GM19463 (cell line): ENCODE results near the gene LDLRAD4.

Source experiments
- ATAC-seq: cut with Tn5 transposase; IDR thresholded peaks from one replicate; pipeline ENCODE4 v1.9.1; 2021; ENCODE audit warnings: mild to moderate bottlenecking, moderate library complexity; ENCODE audit not compliant: unreplicated experiment

The LDLRAD4 gene

GRCh38 chr18:13380691-13381070 is 162.1 kb downstream of the LDLRAD4 start:
- ATAC-seq, result no peak

GRCh38 chr18:13381331-13381730 is 162.8 kb downstream of the LDLRAD4 start:
- ATAC-seq, result no peak

- peak; percentile 66 for ATAC-seq
These were observed 163.4 kb downstream of the LDLRAD4 start for GRCh38 chr18:13381944-13382365.

- ATAC-seq, result peak; percentile 14
These were observed 163.9 kb downstream of the LDLRAD4 start for GRCh38 chr18:13382366-13382953.

- no peak for ATAC-seq
These were observed 164.6 kb downstream of the LDLRAD4 start for GRCh38 chr18:13382954-13383827.

GRCh38 chr18:13386891-13387801 is 168.6 kb downstream of the LDLRAD4 start:
- no peak for ATAC-seq

- no peak for ATAC-seq
These were observed 169.4 kb downstream of the LDLRAD4 start for GRCh38 chr18:13387855-13388548.

GRCh38 chr18:13388586-13389490 is 170.3 kb downstream of the LDLRAD4 start:
- ATAC-seq, result no peak

- ATAC-seq, result no peak
These were observed 171.1 kb downstream of the LDLRAD4 start for GRCh38 chr18:13389491-13390131.

- no peak for ATAC-seq
These were observed 171.6 kb downstream of the LDLRAD4 start for GRCh38 chr18:13390196-13390595.

- no peak for ATAC-seq
These were observed 172.2 kb downstream of the LDLRAD4 start for GRCh38 chr18:13390711-13391110.

- no peak for ATAC-seq
These were observed 173.6 kb downstream of the LDLRAD4 start for GRCh38 chr18:13392029-13392750.

- no peak for ATAC-seq
These were observed 174.3 kb downstream of the LDLRAD4 start for GRCh38 chr18:13392899-13393298.

- ATAC-seq, result no peak
These were observed 174.8 kb downstream of the LDLRAD4 start for GRCh38 chr18:13393338-13393737.

- no peak for ATAC-seq
These were observed 176.2 kb downstream of the LDLRAD4 start for GRCh38 chr18:13394801-13395200.

- ATAC-seq, result no peak
These were observed 177.0 kb downstream of the LDLRAD4 start for GRCh38 chr18:13395577-13395976.

- ATAC-seq, result no peak
These were observed 179.1 kb downstream of the LDLRAD4 start for GRCh38 chr18:13397504-13398163.

- ATAC-seq, result no peak
These were observed 180.1 kb downstream of the LDLRAD4 start for GRCh38 chr18:13398631-13399030.
